ENCODE data around the gene RAI1.

RAI1 gene

DNA sequence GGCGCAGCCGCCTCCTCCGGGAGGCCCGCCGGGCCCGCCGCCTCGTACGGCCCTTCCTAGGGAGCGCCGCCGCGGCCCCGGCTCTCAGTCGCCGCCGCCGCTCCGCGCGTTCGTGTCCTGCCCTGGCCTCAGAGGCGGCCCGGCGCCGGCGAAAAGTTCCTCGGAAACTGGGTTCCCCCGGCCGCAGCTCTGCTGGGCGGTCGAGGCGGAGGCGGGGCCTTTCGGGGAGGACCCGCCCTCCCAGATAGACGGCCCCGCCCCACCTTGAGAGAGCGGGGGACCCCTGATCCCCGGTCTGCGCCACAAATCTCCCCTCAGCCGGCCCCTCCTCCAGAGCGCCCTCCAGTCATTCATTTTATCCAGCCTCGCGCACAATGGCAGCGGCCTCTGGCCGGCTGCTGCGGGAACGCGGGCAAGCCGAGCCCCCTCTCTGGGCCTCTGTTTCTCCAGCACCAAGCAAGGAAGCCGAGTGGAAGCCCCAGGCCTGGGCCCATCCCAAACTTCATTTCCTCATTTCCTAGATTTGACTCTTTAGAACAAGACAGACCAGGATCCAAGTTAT, 155.6 kb downstream of the RAI1 start, which contains the start of gene SREBF1:
Gene SREBF1 (minus strand): TSS at position 169 of the 562 bp plus-strand sequence. CDS start 169 bp downstream, outside the sequence.
- DNase-seq = peak; percentile 67

DNA sequence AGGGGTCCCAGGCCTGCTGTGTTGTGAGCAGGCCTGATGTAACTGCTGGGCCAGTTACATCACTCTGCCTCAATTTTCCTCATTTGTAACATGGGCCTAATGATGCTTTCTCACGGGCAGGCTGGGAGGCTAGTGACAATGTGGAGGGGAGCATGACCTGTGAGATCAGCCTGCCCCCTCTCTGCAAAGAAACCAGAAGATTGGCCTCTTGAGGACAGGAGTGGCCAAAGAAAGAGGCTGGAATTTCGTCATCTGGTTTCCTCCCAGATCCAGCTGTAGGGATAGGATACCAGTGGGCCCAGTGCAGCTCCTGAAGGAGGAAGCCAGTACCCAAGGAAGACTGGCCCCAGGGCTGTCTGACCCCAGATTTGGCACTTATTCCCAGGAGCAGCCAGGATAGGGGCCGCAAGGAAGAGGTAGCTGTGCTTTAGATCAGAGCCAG, 156.1 kb downstream of the RAI1 start:
- DNase-seq = no peak

DNA sequence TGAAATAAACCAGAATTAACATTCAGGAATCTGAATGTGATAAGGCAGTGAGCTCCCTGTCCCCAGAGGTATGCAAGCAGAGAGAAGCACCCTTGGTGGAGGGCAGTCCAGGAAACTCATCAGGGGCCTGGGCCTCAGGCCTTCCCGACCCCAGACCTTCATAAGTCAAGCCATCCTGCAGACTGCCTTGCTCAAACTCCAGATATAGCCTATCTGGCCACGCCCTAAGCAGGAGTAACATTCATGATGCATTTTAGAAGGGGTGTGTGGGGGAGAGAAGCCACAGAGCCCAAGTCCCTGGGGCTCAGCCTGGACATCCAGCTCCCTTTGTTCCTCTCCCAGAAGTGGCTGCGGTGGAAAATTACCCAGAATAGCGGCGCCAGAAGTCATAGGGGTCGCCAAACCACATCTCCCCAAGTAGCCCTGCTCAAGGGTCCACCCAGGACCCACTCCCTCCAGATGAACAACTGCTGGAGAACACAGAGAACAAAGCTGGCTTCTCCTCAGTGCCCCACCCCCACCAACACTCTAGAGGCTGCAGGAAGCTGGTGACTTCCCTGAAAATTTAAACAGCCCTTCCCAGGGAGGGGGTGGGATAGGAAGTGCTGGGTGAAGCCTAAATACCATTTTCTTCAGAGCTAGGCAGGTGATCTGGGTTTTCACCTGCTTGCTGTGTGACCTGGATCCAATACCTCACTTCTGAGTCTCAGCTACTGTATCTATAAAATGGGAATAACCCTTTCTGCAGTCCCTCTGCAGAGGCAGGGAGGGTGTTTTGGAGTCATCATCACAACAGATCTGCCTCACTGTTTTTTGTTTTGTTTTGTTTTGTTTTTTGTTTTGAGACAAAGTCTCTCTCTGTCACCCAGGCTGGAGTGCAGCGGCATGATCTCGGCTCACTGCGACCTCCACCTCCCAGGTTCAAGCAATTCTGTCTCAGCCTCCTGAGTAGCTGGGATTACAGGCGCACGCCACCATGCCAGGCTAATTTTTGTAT, 157.0 kb downstream of the RAI1 start:
- DNase-seq = no peak

DNA sequence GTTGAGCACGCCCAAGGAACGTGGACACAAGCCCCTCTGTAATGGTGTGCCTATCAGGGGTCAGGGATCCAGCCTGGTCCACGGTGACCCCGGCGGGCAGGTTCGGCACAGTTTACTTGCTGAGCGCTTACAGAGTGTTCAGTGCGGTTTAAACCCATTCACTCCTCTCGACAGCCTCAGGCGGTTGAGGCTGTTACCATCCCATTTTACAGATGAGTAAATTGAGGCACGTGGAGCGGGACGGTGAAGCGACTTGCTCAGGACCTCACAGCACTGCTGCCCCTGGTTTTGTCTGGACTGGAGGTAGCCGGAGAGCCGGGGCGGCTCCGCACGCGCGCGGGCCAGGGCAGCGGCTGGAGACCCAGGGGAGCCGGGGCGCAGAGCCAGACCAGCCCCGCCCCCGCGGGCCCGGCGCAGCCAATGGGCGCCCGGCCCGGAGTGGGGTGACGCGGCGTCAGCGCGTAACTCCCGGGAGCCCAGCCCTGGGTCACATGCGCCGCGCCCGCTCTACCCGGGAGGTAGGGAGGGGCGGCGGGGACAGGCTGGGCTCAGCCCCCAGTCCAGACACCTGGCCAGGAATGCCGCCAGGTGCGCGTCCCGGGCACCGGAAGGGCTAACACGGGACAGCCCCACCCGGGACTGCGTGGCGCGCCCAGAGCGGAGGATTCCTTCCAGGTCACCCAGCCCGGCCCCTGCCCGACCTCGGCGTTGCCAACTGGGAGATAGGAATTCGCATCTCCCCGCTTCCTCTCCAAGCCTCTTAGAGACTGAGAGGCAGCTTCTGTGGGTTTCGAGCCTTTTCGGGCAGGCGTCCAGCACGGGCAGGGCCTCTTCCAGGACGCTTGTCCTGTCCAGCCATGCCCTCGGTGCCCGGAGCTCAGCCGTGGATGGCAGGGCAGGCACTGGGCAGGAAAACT, 158.8 kb downstream of the RAI1 start:
- DNase-seq = peak; percentile 81

DNA sequence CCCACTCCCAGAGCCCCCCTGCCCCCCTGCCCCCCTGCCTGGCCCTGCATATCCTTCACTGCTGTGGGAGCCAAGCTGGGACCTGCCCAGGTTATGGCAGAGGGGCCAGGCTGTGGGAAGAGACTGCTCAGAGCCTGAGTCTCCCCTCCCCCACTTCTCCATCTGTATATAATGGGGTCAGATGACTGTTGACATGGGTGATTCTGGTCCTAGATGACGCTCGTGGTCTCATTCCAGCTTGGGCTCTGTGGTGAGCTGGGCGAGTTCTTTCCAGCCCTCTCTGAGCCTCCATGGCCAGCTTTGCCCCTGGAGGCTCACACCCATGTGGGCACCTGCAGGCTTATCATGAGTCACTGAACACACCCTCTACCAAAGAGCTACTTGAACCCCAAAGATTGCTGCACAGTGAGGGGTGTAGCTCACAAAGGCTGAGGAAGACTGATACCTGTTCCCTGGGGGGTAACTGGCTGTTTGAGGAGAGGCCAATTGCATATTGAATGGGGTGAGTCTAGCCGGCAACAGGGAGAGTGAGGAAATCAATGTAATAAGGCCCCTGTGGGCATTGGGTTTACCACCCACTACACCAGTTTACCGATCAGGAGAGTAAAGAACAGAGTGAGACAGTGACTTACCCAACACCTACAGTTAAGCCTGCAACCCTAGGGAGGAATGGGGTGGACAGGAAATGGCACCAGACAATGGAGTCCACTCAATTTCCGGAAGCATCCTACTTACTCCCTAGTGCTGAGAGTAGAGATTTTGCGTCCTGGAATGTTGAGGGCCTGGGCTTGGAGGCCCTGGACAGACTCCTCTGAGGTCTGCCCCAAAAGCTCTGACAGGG, 159.7 kb downstream of the RAI1 start:
- no peak for DNase-seq

DNA sequence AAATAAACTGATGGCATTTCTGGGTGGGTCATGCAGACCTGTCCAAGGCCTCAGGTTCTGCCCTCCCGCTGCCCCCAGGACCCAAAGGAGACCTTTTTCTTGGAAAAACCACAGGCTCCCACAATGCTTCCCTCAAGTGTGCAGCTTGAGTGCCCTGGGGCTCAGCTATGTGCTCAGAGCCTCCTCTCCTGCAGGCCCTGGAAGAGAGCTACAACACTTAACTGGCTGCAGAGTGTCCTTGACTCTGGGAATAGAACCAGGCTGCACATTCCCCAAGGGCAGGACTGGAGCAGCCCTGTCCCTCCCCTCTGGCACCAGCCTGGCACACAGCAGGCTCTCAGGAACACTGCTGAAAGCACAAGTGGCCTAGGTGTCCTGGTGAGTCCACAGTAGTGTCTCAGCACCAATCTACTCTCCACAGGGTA, 160.4 kb downstream of the RAI1 start:
- no peak for DNase-seq

DNA sequence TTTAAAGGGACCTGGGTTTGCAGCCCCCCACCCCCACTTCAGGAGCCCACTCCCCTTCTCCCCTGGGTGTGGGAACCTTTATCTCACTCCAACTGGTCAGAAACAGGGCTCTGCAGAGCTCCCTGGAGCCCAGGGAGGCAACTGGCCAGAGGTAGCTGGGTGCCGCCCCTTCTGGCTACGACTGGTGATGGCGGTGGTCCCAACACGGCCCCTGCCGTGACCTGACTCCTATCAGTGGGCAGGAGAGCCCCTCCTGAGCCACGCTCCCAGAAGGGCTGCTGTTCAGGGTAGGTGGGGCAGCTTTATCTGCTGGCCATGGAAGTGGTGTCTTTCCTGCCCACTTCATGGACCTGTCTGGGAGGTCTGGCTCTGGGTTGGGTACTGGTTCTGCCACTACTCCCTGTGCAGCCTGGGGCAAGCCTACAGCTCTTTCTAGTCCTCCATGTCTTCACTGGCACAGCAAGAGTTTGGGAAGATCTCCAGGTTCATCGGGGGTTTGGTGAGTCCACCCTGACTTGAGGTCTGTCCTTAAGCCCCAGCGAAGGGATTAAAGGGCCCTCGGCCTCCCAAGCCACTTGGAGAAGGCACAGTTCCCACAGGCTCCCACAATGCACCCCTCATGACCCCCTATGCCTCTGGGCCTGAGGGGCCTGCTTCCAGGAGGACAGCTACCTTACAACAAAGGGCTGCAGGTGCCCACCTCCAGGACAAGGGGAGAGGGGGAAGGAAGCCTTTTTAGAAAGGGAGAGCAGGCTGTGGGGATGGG, 161.0 kb downstream of the RAI1 start:
- DNase-seq = no peak

DNA sequence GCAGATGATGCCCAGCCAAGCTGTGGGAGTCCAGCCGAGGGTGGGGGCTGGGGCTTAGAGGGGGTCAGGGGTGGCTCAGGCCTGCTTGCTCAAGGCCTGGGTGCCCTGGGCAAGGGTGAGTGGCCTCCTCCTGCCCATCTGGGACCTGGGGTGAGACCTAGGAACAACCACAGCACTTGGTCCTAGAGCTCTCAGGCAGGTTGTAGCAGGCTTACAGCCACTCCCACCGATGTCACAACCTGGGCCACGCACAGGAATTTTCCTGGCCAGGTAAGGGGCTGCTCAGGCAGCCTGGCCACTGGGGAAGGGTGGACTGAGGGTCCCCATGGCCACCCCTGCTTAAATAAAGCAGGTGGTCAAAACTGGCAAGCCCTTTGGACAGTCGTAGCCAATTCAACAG, 161.8 kb downstream of the RAI1 start:
- no peak for DNase-seq

DNA sequence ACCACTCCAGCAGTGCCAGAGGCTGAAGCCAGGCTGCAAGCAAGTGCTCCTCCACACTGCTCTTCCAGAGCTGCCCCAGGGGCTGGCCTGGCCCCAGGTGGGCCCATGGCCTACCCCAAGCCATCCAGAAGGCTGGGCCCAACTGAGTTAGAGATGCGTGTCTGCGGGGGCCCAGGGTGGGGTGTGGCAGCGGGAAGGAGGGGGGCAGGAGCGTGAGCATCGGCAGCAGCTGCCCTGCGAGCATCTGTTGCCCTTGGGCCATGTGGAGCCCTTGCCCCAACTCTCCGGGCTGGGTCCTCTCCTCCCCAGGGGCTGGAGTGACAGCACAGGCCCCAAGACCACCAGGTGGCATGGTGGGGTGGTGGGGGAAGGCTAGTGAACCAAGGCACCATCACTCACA, 162.8 kb downstream of the RAI1 start:
- no peak for DNase-seq

DNA sequence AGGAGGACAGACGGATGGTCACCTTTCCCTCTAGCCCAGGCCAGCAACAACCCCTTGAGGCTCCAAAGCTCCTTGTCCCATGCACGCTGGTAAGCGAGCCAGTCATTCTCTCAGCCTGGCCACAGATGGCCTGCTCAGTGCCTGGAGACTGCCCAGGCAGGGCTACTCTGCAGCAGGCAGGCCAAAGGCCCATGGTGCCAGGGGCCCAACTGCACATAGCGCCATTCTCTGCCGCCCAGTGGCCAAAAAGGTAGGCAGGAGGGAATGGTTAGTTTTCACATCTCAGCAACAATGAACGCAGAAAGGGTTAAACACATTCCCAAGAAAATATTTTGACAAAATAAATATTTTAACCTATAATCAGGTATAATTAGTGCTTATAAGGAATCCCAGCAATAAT, 163.2 kb downstream of the RAI1 start:
- DNase-seq = no peak

DNA sequence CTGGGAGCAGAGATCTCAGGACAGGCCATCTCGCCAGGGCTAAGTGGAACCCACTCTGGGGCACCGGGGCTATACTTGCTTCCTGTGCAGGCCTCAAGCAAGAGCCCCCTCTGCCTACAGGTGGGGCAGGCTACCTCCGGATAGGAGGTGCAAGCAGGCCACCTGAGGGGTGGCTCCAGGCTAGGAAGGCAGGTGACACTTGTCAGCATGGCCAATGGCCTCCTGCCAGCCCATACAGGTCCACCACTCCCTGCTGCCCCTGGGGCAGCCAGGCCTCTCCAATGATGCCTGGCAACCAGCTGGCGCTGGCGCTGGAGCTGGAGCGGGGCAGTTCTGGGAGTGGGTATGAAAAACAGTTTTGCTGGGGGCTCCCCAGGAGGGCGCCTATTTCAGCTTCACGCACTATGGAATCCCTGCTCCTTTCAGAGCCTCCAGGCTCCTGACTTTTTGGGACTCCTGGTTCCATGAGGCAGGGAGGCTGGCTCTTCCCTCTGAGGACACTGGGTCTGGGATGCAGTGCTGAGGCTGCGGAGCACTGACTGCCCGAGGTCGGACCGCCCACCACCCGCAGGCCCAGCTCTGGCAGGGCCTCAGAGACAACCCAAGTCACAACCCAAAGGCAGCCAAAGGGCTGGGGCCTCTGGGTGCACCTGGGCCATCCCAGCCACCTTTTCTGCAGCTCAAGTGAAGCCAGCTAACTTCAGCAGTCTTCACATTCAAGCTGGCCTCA, 164.0 kb downstream of the RAI1 start:
- no peak for DNase-seq

DNA sequence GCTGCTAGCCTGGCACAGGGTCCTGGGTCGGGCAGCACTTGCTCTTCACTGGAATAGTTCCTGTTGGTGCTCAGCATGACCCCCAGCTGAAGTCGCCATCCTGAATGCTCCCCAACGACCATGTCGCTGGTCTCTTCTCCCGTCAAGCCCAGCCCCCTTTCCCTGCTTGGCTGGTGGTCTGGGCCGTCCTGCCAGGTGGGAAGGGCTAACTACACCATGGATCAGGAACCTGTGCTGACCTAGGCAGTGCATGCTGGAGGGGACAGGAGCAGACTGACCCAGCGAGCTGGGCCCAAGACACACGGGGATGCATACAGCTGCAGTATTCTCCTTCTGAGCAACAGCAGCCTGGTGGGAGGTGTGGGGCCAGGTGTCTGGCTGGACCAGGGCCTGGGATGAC, 164.7 kb downstream of the RAI1 start:
- no peak for DNase-seq

DNA sequence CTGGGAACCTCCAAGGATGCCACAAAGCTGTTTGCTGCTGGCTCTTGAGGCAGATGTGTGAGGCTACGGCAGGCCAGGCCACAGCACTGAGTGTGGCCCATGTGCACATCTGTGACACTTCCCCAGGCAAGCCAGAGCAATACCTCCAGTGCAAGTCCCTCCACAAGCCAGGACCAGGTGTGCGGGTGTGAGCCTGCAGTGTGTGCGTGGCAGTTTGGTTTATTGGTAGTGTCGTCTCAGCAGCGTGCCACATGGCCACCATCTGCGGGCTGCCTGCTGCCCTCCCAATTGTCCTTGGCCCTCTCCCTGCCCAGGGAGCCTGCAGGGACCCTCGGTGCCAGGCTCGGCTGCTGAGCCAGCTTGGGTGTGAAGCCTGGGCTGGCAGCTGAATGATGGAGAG, 165.4 kb downstream of the RAI1 start:
- DNase-seq = no peak

DNA sequence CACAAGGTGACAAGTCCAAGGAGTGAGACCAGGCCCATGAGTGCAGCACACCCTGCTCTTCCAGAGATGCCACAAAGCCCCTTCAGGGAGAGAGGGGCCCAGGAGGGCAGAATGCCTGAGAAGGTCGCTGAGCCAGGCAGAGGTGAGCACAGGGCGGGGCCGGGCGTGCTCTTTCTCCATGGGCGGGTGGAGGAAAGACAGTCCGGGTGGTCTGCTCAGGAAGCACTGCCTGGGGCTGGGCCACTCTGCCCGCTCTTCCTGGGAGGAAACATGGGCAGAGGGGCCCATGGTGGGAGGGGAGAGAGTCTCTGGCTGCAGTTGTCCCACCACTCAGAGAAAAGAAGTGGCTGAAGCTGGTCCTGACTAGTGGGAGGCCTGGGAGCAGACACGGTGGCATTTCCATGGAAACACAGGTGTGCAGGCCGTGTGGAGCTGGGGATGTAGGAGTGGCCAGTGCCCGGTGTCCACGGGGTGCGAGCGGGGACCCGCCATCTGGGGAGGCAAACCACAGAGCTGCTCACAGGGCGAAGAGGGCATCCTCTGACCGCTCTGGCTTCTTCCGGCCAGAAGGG, 165.9 kb downstream of the RAI1 start:
- no peak for DNase-seq

DNA sequence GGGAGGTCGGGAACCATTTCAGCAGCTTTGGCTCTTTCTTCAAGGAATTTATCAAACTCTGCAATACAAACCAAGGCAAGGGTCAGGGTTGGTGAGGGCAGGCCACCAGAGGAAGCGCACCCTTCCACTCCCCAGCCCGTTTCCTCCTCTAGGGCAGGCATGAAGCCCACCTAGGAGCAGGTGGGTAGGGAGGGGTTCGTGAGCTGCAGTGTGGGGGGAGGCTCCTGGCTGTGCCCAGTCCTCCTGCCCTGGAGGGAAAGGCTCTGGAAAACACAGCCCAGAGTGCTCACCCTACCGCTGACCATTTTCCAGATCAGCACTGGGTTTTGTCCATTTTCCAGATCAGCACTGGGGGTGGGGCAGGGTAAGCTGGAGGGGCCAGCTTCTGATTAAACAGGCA, 166.5 kb downstream of the RAI1 start:
- DNase-seq = no peak

DNA sequence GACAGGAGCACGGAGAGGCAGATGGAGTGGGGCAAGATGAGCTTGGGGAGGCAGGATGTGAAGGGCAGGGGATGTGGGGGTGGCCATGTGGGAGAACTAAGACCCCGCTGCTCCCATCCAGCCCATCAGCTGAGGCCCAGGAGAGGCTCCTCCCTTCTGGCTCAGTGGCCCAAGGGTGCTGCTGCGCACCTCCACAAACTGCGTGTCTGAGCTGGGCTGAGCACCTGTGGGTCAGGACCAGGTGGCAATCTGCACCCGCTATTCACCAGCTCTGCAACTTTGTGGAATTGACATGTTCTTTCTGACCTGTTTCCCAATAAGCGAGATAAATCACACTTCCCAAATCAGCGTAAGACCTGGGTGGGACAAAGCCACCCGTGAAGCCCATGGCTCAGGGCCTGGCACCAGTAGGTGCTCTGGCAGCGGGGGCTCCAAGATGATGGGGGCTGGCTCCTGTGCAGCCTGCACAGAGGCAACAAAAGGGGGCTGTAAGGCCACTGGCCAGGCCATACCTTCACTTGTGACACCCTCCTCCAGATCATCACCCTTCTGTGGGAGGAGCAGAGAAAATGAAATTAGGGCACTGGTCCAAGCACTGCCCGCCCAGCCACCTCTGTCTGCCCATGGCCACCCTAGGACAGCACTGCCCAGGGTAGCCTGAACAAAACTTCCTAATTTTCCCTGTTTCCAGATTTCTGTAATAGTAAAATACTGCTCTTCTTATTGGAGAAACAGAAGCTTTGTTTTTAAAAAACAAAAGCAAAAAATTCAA, 167.2 kb downstream of the RAI1 start:
- DNase-seq = no peak

DNA sequence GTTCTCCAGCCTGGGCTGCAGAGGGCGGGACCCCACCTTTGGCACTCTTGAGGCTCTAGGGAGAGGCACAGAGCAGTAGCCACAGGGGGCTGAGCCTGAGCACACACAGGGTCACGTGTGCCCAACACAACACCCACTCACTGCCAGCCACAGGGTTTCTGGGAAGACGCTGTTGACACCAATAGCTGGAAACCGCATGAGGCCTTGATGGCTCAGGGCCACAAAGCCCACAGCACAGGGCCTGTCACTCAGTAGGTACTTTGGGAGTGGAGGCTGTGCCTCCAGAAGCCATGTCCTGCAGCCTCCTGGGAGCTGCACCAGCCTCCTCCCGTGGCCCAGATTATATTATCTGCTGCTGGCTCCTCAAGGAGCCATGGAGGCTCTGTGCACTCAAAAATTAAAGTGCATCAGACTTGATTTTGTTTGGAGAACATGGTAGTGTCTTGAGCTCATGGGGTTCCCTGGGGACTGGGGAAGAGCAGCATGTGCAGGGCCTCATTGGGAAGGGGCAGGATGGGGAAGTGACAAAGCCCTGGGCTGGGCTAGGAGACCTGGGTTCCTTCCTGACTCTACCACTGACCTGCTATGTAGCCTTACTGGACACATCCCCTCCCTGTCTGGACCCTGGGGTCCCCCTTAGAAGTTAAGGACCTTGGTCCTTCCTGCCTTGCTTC, 168.0 kb downstream of the RAI1 start:
- peak; percentile 77 for DNase-seq

DNA sequence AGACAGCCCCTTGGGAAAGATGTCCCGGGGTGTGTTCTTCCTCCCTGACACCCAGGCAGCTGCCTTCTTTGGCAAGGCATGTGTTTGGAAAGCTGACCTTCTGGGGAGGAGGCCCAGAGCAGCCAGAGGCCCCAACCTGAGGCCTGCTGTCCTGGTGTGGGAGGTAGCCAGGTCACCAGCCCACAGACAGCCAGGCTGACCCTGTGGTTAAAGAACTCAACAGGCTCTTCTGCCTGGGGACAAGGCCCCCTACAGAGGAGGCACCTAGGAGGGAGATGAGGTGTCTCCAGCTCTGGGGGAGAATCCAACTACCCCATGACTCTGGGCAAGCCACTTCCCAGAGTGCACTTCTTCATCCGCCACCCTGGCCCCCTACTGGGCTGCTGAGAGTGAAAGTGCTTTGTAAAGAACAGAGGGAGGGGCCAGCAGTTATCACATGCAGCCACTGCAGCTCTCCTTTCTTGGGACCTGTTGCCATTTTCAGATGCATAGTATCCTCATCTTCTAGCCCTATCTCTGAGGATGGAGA, 168.7 kb downstream of the RAI1 start:
- DNase-seq = peak; percentile 54

Data from stimulated activated CD4-positive, alpha-beta T cell treated with anti-CD3 and anti-CD28 coated beads, Interleukin-4, amount 100 ng/mL, for 1 hour (primary cell).